GM18909 (cell line): Measurements from ENCODE around the gene SLC45A1.

ENCODE experiments used
- ATAC-seq: cut with Tn5 transposase; IDR thresholded peaks from one replicate; pipeline ENCODE4 v1.9.1; 2021; ENCODE audit warnings: mild to moderate bottlenecking; ENCODE audit not compliant: unreplicated experiment, poor library complexity

SLC45A1 gene

GRCh38 chr1:8333246-8333987 lies 15.5 kb downstream of the SLC45A1 start:
- no peak for ATAC-seq

- ATAC-seq, result no peak
These were observed 16.4 kb downstream of the SLC45A1 start for GRCh38 chr1:8334106-8334851.

GRCh38 chr1:8335246-8335645 lies 17.3 kb downstream of the SLC45A1 start:
- ATAC-seq, result no peak

GRCh38 chr1:8337776-8338525 lies 20.0 kb downstream of the SLC45A1 start:
- no peak for ATAC-seq

- no peak for ATAC-seq
These were observed 20.8 kb downstream of the SLC45A1 start for GRCh38 chr1:8338526-8339202.

- ATAC-seq, result no peak
These were observed 21.3 kb downstream of the SLC45A1 start for GRCh38 chr1:8339203-8339600.

- ATAC-seq, result no peak
These were observed 22.5 kb downstream of the SLC45A1 start for GRCh38 chr1:8340448-8340847.

GRCh38 chr1:8342325-8342724 lies 24.4 kb downstream of the SLC45A1 start:
- no peak for ATAC-seq

- ATAC-seq, result no peak
These were observed 25.1 kb downstream of the SLC45A1 start for GRCh38 chr1:8343044-8343443.

- ATAC-seq, result no peak
These were observed 25.6 kb downstream of the SLC45A1 start for GRCh38 chr1:8343464-8344001.

- ATAC-seq, result no peak
These were observed 27.1 kb downstream of the SLC45A1 start for GRCh38 chr1:8344893-8345507.

- ATAC-seq, result no peak
These were observed 27.9 kb downstream of the SLC45A1 start for GRCh38 chr1:8345621-8346415.

- ATAC-seq, result no peak
These were observed 29.7 kb downstream of the SLC45A1 start for GRCh38 chr1:8347635-8348034.

- ATAC-seq, result no peak
These were observed 30.3 kb downstream of the SLC45A1 start for GRCh38 chr1:8348047-8348776.

- no peak for ATAC-seq
These were observed 31.0 kb downstream of the SLC45A1 start for GRCh38 chr1:8348777-8349472.

GRCh38 chr1:8349473-8349865 lies 31.6 kb downstream of the SLC45A1 start:
- no peak for ATAC-seq

- ATAC-seq, result no peak
These were observed 32.0 kb downstream of the SLC45A1 start for GRCh38 chr1:8349961-8350360.
